ENCODE data around the gene STOML2. TPM values are rescaled to one million over a fixed set of nuclear protein-coding genes. Genes with fewer than 3 reads are reported as not detected.

Gene STOML2
- total and polyA plus RNA-seq, 4 donors: 50.3 to 116 (median 80.7) TPM

GRCh38 chr9:35140093-35140492, 37.2 kb upstream of the STOML2 start:
- Histone ChIP-seq H3K36me3 (ENCODE audit: control insufficient read depth in 4 of 4, insufficient read depth in 4 of 4, low read length in 4 of 4) (no peaks in the 10 kb centered on the region), H3K4me3 (no peak overlapping the region), H3K27me3 (ENCODE audit: control insufficient read depth in 3 of 3, insufficient read depth in 3 of 3, low read length in 2 of 3) (no peaks in the 10 kb centered on the region), H3K9ac (ENCODE audit: insufficient read depth in 1 of 2, low read length in 2 of 2) (no peak overlapping the region), H3K4me1 (ENCODE audit: control insufficient read depth in 5 of 5, insufficient read depth in 5 of 5, low read length in 5 of 5) (no peaks in the 10 kb centered on the region), H3K27ac (ENCODE audit: low read depth in 1 of 2, low read length in 1 of 2) (no peak overlapping the region), H3K9me3 (ENCODE audit: control insufficient read depth in 4 of 4, insufficient read depth in 3 of 4, low read length in 3 of 4) (peaks cover 0 to 17% (median 4%) of the 10 kb centered on the region in 4 donors)
- no peak for ATAC-seq (ENCODE audit: insufficient read depth, low FRiP score)
- TF ChIP-seq CTCF (IDR thresholded peaks at IDR 0.05; ENCODE audit: control extremely low read depth, extremely low read depth): no peak
- 91 to 92% methylated on average over 2 of the region's 2 CpGs for WGBS, 2 donors
- no peak for DNase-seq

GRCh38 chr9:35136866-35137265, 33.9 kb upstream of the STOML2 start:
- WGBS, 2 donors: 87 to 92% methylated on average over 8 of the region's 8 CpGs
- no peak for TF ChIP-seq CTCF (IDR thresholded peaks at IDR 0.05; ENCODE audit: control extremely low read depth, extremely low read depth)

GRCh38 chr9:35135988-35136387, 33.1 kb upstream of the STOML2 start:
- Histone ChIP-seq H3K9me3 (ENCODE audit: control insufficient read depth in 4 of 4, insufficient read depth in 3 of 4, low read length in 3 of 4) (peaks cover 0 to 4% (median 2%) of the 10 kb centered on the region in 4 donors), H3K9ac (ENCODE audit: insufficient read depth in 1 of 2, low read length in 2 of 2) (no peak overlapping the region), H3K27ac (ENCODE audit: low read depth in 1 of 2, low read length in 1 of 2) (no peak overlapping the region), H3K4me3 (no peak overlapping the region), H3K4me1 (ENCODE audit: control insufficient read depth in 5 of 5, insufficient read depth in 5 of 5, low read length in 5 of 5) (peaks cover 0 to 7% (median 0%) of the 10 kb centered on the region in 5 donors), H3K27me3 (ENCODE audit: control insufficient read depth in 3 of 3, insufficient read depth in 3 of 3, low read length in 2 of 3) (no peaks in the 10 kb centered on the region), H3K36me3 (ENCODE audit: control insufficient read depth in 4 of 4, insufficient read depth in 4 of 4, low read length in 4 of 4) (no peaks in the 10 kb centered on the region)
- no peak for TF ChIP-seq CTCF (IDR thresholded peaks at IDR 0.05; ENCODE audit: control extremely low read depth, extremely low read depth)
- no peak for ATAC-seq (ENCODE audit: insufficient read depth, low FRiP score)
- 92 to 96% methylated on average over 7 of the region's 7 CpGs for WGBS, 2 donors
- no peak for DNase-seq

More at GRCh38 chr9:35136866-35137265, 33.9 kb upstream of the STOML2 start:
- no peak for DNase-seq
- Histone ChIP-seq H3K9me3 (ENCODE audit: control insufficient read depth in 4 of 4, insufficient read depth in 3 of 4, low read length in 3 of 4) (peaks cover 0 to 9% (median 3%) of the 10 kb centered on the region in 4 donors), H3K4me1 (ENCODE audit: control insufficient read depth in 5 of 5, insufficient read depth in 5 of 5, low read length in 5 of 5) (peaks cover 0 to 7% (median 0%) of the 10 kb centered on the region in 5 donors), H3K36me3 (ENCODE audit: control insufficient read depth in 4 of 4, insufficient read depth in 4 of 4, low read length in 4 of 4) (no peaks in the 10 kb centered on the region), H3K9ac (ENCODE audit: insufficient read depth in 1 of 2, low read length in 2 of 2) (no peak overlapping the region), H3K27ac (ENCODE audit: low read depth in 1 of 2, low read length in 1 of 2) (no peak overlapping the region), H3K27me3 (ENCODE audit: control insufficient read depth in 3 of 3, insufficient read depth in 3 of 3, low read length in 2 of 3) (no peaks in the 10 kb centered on the region), H3K4me3 (no peak overlapping the region)
- no peak for ATAC-seq (ENCODE audit: insufficient read depth, low FRiP score)

- ATAC-seq (ENCODE audit: insufficient read depth, low FRiP score) (no peak), DNase-seq (no peak)
- H3K27ac ChIP-seq (ENCODE audit: low read depth in 1 of 2, low read length in 1 of 2): no peak overlapping the region
- no peak overlapping the region for H3K4me3 ChIP-seq
- H3K4me1 ChIP-seq (ENCODE audit: control insufficient read depth in 5 of 5, insufficient read depth in 5 of 5, low read length in 5 of 5): peaks cover 0 to 7% (median 0%) of the 10 kb centered on the region in 5 donors
- WGBS, 2 donors: 87 to 91% methylated on average over 6 of the region's 6 CpGs
- H3K27me3 ChIP-seq (ENCODE audit: control insufficient read depth in 3 of 3, insufficient read depth in 3 of 3, low read length in 2 of 3): no peaks in the 10 kb centered on the region
- peaks cover 0 to 4% (median 2%) of the 10 kb centered on the region in 4 donors for H3K9me3 ChIP-seq (ENCODE audit: control insufficient read depth in 4 of 4, insufficient read depth in 3 of 4, low read length in 3 of 4)
- H3K9ac ChIP-seq (ENCODE audit: insufficient read depth in 1 of 2, low read length in 2 of 2): no peak overlapping the region
- no peak for TF ChIP-seq CTCF (IDR thresholded peaks at IDR 0.05; ENCODE audit: control extremely low read depth, extremely low read depth)
- no peaks in the 10 kb centered on the region for H3K36me3 ChIP-seq (ENCODE audit: control insufficient read depth in 4 of 4, insufficient read depth in 4 of 4, low read length in 4 of 4)
These were observed 32.0 kb upstream of the STOML2 start for GRCh38 chr9:35134920-35135319.
